Left colon (tissue), 2 donors: ENCODE data around the gene FAM90A1. TPM values are rescaled to one million over a fixed set of nuclear protein-coding genes. Genes with fewer than 3 reads are reported as not detected.
"Not testable (repeated sequence)": the region's sequence is repeated elsewhere in the genome, so short reads cannot be mapped to it uniquely, and the experiment has no call there.

ENCODE experiments used
- ATAC-seq: fragments of 200-7000 bp; cut with Tn5 transposase; one replicate; pipeline ENCODE4 v1.9.1; 2020; ENCODE audit warnings: mild to moderate bottlenecking, moderate library complexity
- DNase-seq, 2 donors: peaks; one replicate each; pipeline ENCODE4 v3.0.0-alpha.2; 2020
- intact Hi-C, 2 donors: fragments of 100-400 bp; cut with DNase I in 1 of 2; cut with micrococcal nuclease in 1 of 2; formaldehyde crosslinking; loops; one replicate each; pipeline versions ENCODE4 v1.11.2 to v1.14.0; 2022; cut with DNase I, micrococcal nuclease
- total RNA-seq, 2 donors: library from RNA; stranded (reverse); fragmentation: NEBNext Ultra II Directional; extraction: Animal tissue kit (Norgen Biotek cat#: 25700); gene quantifications; one replicate each; pipeline ENCODE4 v1.2.1, GENCODE V29; 2021
- donor health status: DM: no; HTN: no; CAD: no.
- donor health status: DM: yes; HTN: yes; CAD: no.

Gene FAM90A1
- total RNA-seq, 2 donors from 2014 or later, result 0.11 to 0.49 TPM

- DNase-seq, intact Hi-C loops, ATAC-seq: not testable (repeated sequence)
These were observed 39.3 kb downstream of the FAM90A1 start for GRCh38 chr12:8188088-8188487.

DNA sequence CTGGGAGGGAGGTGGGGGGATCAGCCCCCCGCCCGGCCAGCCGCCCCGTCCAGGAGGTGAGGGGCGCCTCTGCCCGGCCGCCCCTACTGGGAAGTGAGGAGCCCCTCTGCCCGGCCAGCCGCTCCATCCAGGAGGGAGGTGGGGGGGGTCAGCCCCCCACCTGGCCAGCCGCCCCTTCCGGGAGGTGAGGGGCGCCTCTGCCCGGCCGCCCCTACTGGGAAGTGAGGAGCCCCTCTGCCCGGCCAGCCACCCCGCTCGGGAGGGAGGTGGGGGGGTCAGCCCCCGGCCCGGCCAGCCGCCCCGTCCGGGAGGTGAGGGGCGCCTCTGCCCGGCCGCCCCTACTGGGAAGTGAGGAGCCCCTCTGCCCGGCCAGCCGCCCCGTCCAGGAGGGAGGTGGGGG, 43.2 kb downstream of the FAM90A1 start:
- ATAC-seq, DNase-seq, intact Hi-C loops: not testable (repeated sequence)

- ATAC-seq, intact Hi-C loops, DNase-seq: not testable (repeated sequence)
These were observed 44.1 kb downstream of the FAM90A1 start for GRCh38 chr12:8183346-8183745.

DNA sequence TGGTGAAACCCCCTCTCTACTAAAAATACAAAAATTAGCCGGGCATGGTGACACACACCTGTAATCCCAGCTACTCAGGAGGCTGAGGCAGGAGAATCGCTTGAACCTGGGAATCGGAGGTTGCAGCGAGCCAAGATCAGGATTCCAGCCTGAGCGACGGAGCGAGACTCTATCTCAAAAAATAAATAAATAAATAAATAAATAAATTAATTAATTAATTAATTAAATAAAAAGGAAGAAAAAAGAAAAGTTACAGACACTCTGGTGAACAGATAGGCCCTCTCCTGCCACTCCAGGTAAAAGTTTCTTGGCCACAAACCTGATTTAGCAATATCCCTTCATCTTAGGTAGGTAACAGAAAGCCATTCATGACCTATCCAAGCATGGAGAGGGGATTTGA, 44.5 kb downstream of the FAM90A1 start:
- intact Hi-C loops, DNase-seq, ATAC-seq: not testable (repeated sequence)

GRCh38 chr12:8181271-8181670, 46.1 kb downstream of the FAM90A1 start:
- DNase-seq, intact Hi-C loops, ATAC-seq: not testable (repeated sequence)

DNA sequence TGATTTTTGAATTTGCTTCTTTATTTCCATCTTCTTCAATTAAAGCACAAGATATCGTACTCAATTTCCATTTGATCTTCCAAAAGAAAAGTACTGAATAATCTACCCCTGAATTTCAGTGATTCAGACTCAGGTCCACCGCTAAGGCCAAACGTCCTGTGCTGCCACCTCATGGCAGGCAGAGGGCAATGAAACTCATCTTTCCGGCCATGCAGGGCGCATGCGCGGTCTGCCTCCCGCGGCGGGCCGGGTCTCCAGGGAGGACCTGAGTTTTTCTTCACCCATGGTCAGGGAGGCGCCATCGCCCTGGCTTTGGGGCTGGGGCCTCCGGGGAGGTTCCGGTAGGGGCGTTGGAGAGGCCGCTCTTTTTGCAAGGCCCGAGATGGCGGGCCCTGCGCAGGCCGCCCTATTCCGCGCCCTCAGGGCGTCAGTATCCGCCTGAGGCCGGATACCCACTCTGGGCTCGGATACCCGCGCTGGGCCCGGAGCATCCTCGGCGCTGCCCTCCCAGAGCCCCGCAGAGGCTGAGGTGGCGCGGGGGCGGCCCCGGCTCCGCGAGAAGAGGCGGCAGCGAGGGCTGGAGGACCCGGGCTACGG, 47.3 kb downstream of the FAM90A1 start:
- intact Hi-C loops, result not testable (repeated sequence)
- ATAC-seq (peak; percentile 45), DNase-seq (peak; percentile 68 to 72)

GRCh38 chr12:8172911-8173310, 54.5 kb downstream of the FAM90A1 start:
- intact Hi-C loops, DNase-seq, ATAC-seq: not testable (repeated sequence)

Other genes with a start within 250 kb of the FAM90A1 start
- gene FOXJ2, start 194.9 kb downstream of the FAM90A1 start, total RNA-seq, result 10 to 100 TPM; 10.7 to 13.3 TPM
- 1 to 10 TPM; 2.1 to 7.4 TPM for gene C3AR1, start 161.3 kb downstream of the FAM90A1 start, total RNA-seq
- gene NECAP1, start 145.3 kb downstream of the FAM90A1 start, total RNA-seq, result 10 to 100 TPM; 41.1 to 43.8 TPM
- 1 to 10 TPM in 1 of 2 donors, under 1 TPM in 1; 0.70 to 1.3 TPM for gene CLEC4A, start 104.0 kb downstream of the FAM90A1 start, total RNA-seq
- gene ZNF705A, start 70.6 kb downstream of the FAM90A1 start, total RNA-seq, result not detected
- gene CLEC6A, start 228.3 kb upstream of the FAM90A1 start, total RNA-seq, result not detected